ENCODE measurements around the gene DAND5. TPM values are rescaled to one million over a fixed set of nuclear protein-coding genes. Genes with fewer than 3 reads are reported as not detected.

Gene DAND5
- total and polyA plus RNA-seq, 7 donors = 0.13 to 2.0 (median 1.7) TPM; not detected in 2

DNA sequence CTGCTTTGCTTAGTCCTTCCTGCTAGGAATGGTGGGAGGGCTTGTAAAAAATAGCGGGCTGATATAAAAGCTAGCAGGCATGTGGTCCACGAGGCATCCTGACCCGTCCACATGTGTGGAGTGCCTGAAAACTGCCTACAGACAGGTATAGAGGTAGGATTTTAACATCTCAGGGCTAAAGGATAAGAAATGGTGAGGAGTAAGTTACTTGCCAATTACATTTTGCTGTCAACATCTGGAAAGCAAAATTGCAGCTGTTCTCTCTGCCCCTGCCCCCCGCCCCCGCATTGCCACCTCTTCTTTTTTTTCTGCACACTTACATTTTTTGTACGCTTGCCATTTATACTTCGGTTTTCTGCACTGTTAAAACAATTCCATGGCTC lies 46.9 kb downstream of the DAND5 start:
- Histone ChIP-seq H3K27me3 (no peaks in the 10 kb centered on the region), H3K4me1 (peaks cover 0 to 100% (median 99%) of the 10 kb centered on the region in 4 donors), H3K36me3 (no peaks in the 10 kb centered on the region), H3K9me3 (no peaks in the 10 kb centered on the region), H3K27ac (peak overlapping the region; percentile 91 to 98 (median 95)), H3K4me3 (peak overlapping the region in 2 of 4 donors; percentile 37 to 38)
- WGBS, 2 donors = 59 to 66% methylated on average over 7 of the region's 7 CpGs
- TF ChIP-seq, protein P1, sequence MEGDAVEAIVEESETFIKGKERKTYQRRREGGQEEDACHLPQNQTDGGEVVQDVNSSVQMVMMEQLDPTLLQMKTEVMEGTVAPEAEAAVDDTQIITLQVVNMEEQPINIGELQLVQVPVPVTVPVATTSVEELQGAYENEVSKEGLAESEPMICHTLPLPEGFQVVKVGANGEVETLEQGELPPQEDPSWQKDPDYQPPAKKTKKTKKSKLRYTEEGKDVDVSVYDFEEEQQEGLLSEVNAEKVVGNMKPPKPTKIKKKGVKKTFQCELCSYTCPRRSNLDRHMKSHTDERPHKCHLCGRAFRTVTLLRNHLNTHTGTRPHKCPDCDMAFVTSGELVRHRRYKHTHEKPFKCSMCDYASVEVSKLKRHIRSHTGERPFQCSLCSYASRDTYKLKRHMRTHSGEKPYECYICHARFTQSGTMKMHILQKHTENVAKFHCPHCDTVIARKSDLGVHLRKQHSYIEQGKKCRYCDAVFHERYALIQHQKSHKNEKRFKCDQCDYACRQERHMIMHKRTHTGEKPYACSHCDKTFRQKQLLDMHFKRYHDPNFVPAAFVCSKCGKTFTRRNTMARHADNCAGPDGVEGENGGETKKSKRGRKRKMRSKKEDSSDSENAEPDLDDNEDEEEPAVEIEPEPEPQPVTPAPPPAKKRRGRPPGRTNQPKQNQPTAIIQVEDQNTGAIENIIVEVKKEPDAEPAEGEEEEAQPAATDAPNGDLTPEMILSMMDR (IDR thresholded peaks at IDR 0.05) = no peak
- TF ChIP-seq EP300 (IDR thresholded peaks at IDR 0.05) (no peak), POLR2AphosphoS5 (IDR thresholded peaks at IDR 0.05) (no peak), POLR2A (IDR thresholded peaks at IDR 0.05) (no peak)
- intact Hi-C loops (cut with DNase I) = no loop called here
- DNase-seq = no peak

DNA sequence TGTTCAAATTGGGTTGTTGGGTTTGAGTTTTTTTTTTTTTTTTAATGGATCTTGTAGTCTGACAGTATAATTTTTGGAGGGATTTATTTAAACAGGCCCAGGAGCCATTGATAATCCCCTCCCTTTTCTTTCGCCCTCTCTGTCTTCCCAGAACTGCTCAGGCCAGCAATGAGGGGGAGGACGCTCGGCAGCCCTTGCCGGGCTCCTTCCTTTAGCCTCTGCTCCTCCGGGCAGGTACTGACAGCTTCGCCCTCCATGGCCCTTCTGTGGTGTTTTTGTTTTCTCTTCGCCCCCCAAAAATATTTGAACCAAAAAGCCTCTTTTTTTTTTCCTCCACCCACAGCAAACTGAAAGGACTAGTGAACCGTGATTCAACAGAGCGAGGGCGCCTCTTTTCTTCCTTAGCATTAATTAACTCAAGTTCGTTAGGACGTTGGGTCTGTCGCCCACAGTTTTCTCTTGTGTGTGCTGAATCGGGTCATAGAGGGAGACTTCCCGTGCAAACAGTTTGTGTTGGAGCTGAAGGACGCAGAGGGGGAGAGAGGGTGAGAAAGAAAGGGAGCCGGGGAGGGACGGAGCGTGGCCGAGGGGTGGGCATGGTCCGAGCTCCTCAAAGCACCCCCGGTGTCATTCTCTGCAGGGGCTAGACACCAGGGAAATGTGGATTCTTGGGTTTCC lies 47.4 kb downstream of the DAND5 start:
- no peaks in the 10 kb centered on the region for H3K27me3 ChIP-seq
- no peaks in the 10 kb centered on the region for H3K36me3 ChIP-seq
- H3K27ac ChIP-seq = peak overlapping the region; percentile 91 to 98 (median 95)
- no peaks in the 10 kb centered on the region for H3K9me3 ChIP-seq
- DNase-seq = no peak
- H3K4me3 ChIP-seq = peak overlapping the region in 3 of 4 donors; percentile 22 to 38 (median 37)
- peaks cover 0 to 100% (median 99%) of the 10 kb centered on the region in 4 donors for H3K4me1 ChIP-seq
- TF ChIP-seq POLR2AphosphoS5 (IDR thresholded peaks at IDR 0.05) (no peak), EP300 (IDR thresholded peaks at IDR 0.05) (no peak), POLR2A (IDR thresholded peaks at IDR 0.05) (no peak)
- TF ChIP-seq, protein P1 (IDR thresholded peaks at IDR 0.05) = no peak
- intact Hi-C loops (cut with DNase I) = no loop called here
- 68 to 83% methylated on average over 22 of the region's 22 CpGs for WGBS, 2 donors

DNA sequence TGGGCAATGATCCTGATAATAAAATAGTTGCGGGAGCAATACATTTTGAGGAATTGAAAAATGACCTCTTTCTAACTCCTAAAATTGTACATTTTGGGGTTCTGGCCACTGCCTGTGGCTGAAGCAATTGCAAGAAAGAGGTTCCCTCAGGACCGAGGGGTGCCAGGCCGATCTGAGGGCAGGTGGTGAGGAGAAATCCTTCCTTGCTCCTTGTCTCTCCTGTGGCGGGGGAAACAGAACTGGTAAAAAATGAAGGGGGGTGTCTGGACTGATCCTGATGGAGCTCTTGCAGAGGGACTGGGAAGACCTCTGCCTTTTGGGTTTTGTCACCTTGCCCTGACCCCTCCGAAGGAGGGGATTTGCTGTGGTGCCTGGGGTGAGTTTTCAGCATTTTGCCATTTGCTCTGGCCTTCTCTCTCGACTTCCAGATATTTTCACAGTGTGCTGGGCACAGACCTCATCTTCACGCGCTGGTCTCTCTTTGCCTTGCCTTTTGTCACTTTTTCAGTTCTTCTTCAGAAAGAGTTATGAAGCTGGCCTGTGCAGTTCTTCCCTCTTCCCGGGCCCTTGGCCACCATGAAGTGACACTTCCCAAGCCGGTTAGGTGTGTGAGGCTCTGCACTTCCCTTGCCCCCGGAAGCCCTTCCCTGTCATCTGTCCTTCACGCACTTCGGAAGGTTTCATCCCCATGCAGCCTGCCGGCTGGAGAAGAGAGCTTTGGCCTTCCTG lies 48.1 kb downstream of the DAND5 start:
- Histone ChIP-seq H3K27me3 (no peaks in the 10 kb centered on the region), H3K4me3 (peak overlapping the region in 3 of 4 donors; percentile 22 to 38 (median 37)), H3K9me3 (no peaks in the 10 kb centered on the region), H3K4me1 (peaks cover 0 to 100% (median 98%) of the 10 kb centered on the region in 4 donors), H3K27ac (peak overlapping the region; percentile 91 to 98 (median 95)), H3K36me3 (no peaks in the 10 kb centered on the region)
- DNase-seq = no peak
- TF ChIP-seq, protein P1 (IDR thresholded peaks at IDR 0.05) = no peak
- no peak for TF ChIP-seq EP300 (IDR thresholded peaks at IDR 0.05)
- TF ChIP-seq POLR2AphosphoS5 (IDR thresholded peaks at IDR 0.05) = no peak
- TF ChIP-seq POLR2A (IDR thresholded peaks at IDR 0.05) = no peak
- intact Hi-C loops (cut with DNase I) = no loop called here
- 70 to 76% methylated on average over 14 of the region's 14 CpGs for WGBS, 2 donors

DNA sequence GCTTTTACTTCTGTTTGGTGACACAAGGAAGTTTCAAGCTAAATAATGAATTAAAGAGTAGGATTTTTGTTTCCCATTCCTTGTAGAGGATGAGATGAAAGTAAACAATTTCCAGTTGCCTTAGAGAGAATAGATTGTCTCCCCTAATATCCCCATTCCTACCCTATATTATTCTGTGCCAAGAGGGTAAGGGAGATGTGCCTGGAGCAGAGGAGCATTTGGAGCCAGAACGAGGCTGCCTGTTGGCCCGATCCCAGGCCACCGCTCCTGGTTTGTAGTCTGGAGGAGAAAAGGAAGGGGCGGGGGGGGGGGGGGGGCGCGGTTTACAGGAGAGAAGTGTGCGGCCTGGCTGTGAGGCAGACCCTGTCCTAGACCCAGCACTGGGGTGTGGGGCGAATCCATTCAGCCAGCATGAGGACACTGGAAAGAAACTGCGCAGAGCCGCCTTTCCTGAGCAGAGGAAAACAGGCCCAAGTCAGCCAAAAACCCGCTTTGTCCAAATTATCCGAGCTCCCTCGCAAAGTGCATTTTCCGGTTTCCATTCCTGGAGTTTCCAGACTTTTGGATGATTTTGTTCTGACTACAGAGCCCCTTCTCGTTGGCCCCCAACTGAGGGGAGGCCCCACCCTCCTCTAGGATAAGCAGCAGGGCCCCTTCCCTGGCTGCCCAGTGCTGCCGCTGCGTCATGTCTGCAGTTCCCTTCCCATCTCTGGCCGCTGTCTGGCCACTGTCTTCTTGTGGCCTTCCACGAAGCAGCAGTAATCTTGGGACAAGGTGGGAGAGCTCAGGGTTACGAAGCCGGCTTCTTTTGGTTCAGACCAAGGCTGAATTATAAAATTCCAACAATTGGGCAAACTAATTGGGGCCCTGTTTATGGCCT lies 48.9 kb downstream of the DAND5 start:
- intact Hi-C loops (cut with DNase I) = no loop called here
- Histone ChIP-seq H3K36me3 (no peaks in the 10 kb centered on the region), H3K4me1 (peaks cover 0 to 97% (median 91%) of the 10 kb centered on the region in 4 donors), H3K27me3 (no peaks in the 10 kb centered on the region), H3K9me3 (no peaks in the 10 kb centered on the region), H3K27ac (peak overlapping the region; percentile 91 to 98 (median 95)), H3K4me3 (peak overlapping the region in 3 of 4 donors; percentile 22 to 38 (median 37))
- 63 to 67% methylated on average over 20 to 21 of the region's 21 CpGs for WGBS, 2 donors
- peak; percentile 93 for DNase-seq
- TF ChIP-seq POLR2AphosphoS5 (IDR thresholded peaks at IDR 0.05) (peak in 2 of 4 donors; percentile 24 to 27), POLR2A (IDR thresholded peaks at IDR 0.05) (no peak), EP300 (IDR thresholded peaks at IDR 0.05) (no peak)
- TF ChIP-seq, protein P1 (IDR thresholded peaks at IDR 0.05) = no peak

Data from sigmoid colon (tissue), 7 donors.